Body of pancreas (tissue), 4 donors: ENCODE data around the gene MINDY2.

ENCODE experiments used
- CTCF ChIP-seq, 7 experiments: fragments of 450-650 bp in 4 of 7; fragments of 200-600 bp in 3 of 7; sonication (generic) in 3 of 7; IDR thresholded peaks; one replicate each; pipeline ENCODE4 v1.5.1; 2016 to 2019; ENCODE audit warnings: antibody characterized with exemption in 7 of 7
- POLR2A ChIP-seq, 3 donors: fragments of 450-650 bp; IDR thresholded peaks; one replicate each; pipeline ENCODE4 v1.6.1; 2016; ENCODE audit warnings: antibody characterized with exemption in 3 of 3, mild to moderate bottlenecking in 2 of 3

GRCh38 chr15:58764468-58764867, 6.6 kb upstream of the MINDY2 start:
- TF ChIP-seq POLR2A (IDR thresholded peaks at IDR 0.05) (no peak), CTCF (IDR thresholded peaks at IDR 0.05) (no peak)
